ENCODE data around the gene ANKLE2. TPM values are rescaled to one million over a fixed set of nuclear protein-coding genes. Genes with fewer than 3 reads are reported as not detected.

The ANKLE2 gene
- total and polyA plus RNA-seq, 4 donors, result 8.4 to 24.1 (median 15.4) TPM

- Histone ChIP-seq H3K9me3 (ENCODE audit: control insufficient read depth in 4 of 4, low read length in 3 of 4) (no peaks in the 10 kb centered on the region), H3K27me3 (ENCODE audit: control insufficient read depth in 4 of 4, insufficient read depth in 4 of 4, low read length in 3 of 4) (no peaks in the 10 kb centered on the region), H3K36me3 (ENCODE audit: control insufficient read depth in 4 of 4, insufficient read depth in 3 of 4, low read depth in 1 of 4, low read length in 3 of 4) (peaks cover 23 to 73% (median 52%) of the 10 kb centered on the region in 4 donors), H3K27ac (ENCODE audit: low read depth in 1 of 2, low read length in 2 of 2) (no peak overlapping the region), H3K4me3 (ENCODE audit: low read depth in 1 of 3, low read length in 3 of 3) (no peak overlapping the region), H3K4me1 (ENCODE audit: control insufficient read depth in 4 of 4, insufficient read depth in 4 of 4, low read length in 3 of 4) (no peaks in the 10 kb centered on the region), H3K9ac (ENCODE audit: low read depth in 1 of 2, low read length in 2 of 2) (no peak overlapping the region)
- WGBS, result 83% methylated on average over 22 of the region's 22 CpGs
- DNase-seq (ENCODE audit: low spot score), result no peak
- TF ChIP-seq FOXA2 (IDR thresholded peaks at IDR 0.05) (no peak), CTCF (IDR thresholded peaks at IDR 0.05; ENCODE audit: low read depth, low read length, missing input control) (no peak), SP1 (IDR thresholded peaks at IDR 0.05) (no peak), RAD21 (IDR thresholded peaks at IDR 0.05) (no peak), ATF3 (IDR thresholded peaks at IDR 0.05) (no peak), RXRA (IDR thresholded peaks at IDR 0.05) (no peak), GABPA (IDR thresholded peaks at IDR 0.05 in 1 of 2, conservative IDR thresholded peaks at IDR 0.05 in 1 of 2) (no peak), HNF4G (IDR thresholded peaks at IDR 0.05) (no peak), TAF1 (conservative IDR thresholded peaks at IDR 0.05) (no peak), EGR1 (IDR thresholded peaks at IDR 0.05; ENCODE audit: low read depth in 2 of 2) (no peak), ZBTB33 (IDR thresholded peaks at IDR 0.05) (no peak), FOXA1 (IDR thresholded peaks at IDR 0.05) (no peak), MAX (IDR thresholded peaks at IDR 0.05) (no peak)
These were observed 22.4 kb upstream of the ANKLE2 start for GRCh38 chr12:132783917-132784531.

GRCh38 chr12:132781938-132782337, 20.3 kb upstream of the ANKLE2 start:
- DNase-seq (ENCODE audit: low spot score), result no peak

More at GRCh38 chr12:132781938-132782337, 20.3 kb upstream of the ANKLE2 start:
- TF ChIP-seq HNF4A (conservative IDR thresholded peaks at IDR 0.05), result no peak
- TF ChIP-seq HNF4G (IDR thresholded peaks at IDR 0.05), result no peak
- TF ChIP-seq NR2F2 (IDR thresholded peaks at IDR 0.05), result no peak
- no peak for TF ChIP-seq JUND (IDR thresholded peaks at IDR 0.05)
- no peak for TF ChIP-seq TAF1 (conservative IDR thresholded peaks at IDR 0.05)
- no peak for TF ChIP-seq RXRA (IDR thresholded peaks at IDR 0.05)
- Histone ChIP-seq H3K9ac (ENCODE audit: low read depth in 1 of 2, low read length in 2 of 2) (no peak overlapping the region), H3K27ac (ENCODE audit: low read depth in 1 of 2, low read length in 2 of 2) (no peak overlapping the region), H3K9me3 (ENCODE audit: control insufficient read depth in 4 of 4, low read length in 3 of 4) (no peaks in the 10 kb centered on the region), H3K27me3 (ENCODE audit: control insufficient read depth in 4 of 4, insufficient read depth in 4 of 4, low read length in 3 of 4) (no peaks in the 10 kb centered on the region), H3K4me1 (ENCODE audit: control insufficient read depth in 4 of 4, insufficient read depth in 4 of 4, low read length in 3 of 4) (no peaks in the 10 kb centered on the region), H3K36me3 (ENCODE audit: control insufficient read depth in 4 of 4, insufficient read depth in 3 of 4, low read depth in 1 of 4, low read length in 3 of 4) (peaks cover 31 to 75% (median 53%) of the 10 kb centered on the region in 4 donors), H3K4me3 (ENCODE audit: low read depth in 1 of 3, low read length in 3 of 3) (no peak overlapping the region)
- 97% methylated on average over 12 of the region's 12 CpGs for WGBS
